Measurements from ENCODE around the gene TAF4.
"Not testable (repeated sequence)": the region's sequence is repeated elsewhere in the genome, so short reads cannot be mapped to it uniquely, and the experiment has no call there.

Gene TAF4

DNA sequence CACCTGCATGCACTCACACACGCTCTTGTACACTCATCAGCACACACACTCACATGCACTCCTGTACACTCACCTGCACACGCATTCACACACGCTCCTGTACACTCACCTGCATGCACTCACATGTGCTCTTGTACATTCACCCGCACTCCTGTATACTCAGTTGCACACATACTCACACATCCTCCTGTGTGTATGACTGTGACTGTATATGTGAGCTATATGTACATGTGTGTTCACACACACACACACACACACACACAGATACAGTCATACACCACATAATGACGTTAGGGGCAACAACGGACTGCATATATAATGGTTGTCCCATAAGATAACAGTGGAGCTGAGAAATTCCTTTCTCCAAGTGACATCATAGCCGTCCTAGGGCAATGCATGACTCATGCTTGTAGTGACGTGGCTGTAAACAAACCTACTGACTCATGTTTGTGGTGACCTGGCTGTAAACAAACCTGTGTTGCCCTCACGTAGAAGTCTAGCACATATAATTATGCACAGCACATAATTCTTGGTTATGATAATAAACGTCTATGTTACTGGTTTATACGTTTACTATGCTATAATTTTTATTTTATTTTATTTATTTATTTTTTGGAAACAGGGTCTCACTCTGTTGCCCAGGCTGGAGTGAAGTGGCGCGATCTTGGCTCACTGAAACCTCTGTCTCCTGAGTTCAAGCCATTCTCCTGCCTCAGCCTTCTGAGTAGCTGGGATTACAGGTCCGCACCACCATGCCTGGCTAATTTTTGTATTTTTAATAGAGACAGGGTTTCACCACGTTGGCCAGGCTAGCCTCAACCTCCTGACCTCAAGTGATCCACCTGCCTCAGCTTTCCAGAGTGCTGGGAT, 22.8 kb upstream of the TAF4 start:
- no peak overlapping the region for H3K9ac ChIP-seq (ENCODE audit: insufficient read length, low read depth)
- no peak for DNase-seq (ENCODE audit: low read depth, low spot score)
- H3K9me3 ChIP-seq (ENCODE audit: insufficient read depth, low read length), result no peaks in the 10 kb centered on the region
- peaks cover 12% of the 10 kb centered on the region for H3K4me1 ChIP-seq (ENCODE audit: insufficient read depth, insufficient read length)
- no peaks in the 10 kb centered on the region for H3K36me3 ChIP-seq (ENCODE audit: insufficient read depth, insufficient read length, low read length)
- peaks cover 7% of the 10 kb centered on the region for H3K27me3 ChIP-seq (ENCODE audit: insufficient read depth, insufficient read length)
- no peak overlapping the region for H3K4me3 ChIP-seq (ENCODE audit: insufficient read length, low read depth)
- no peak for TF ChIP-seq ZNF274 (IDR thresholded peaks at IDR 0.05; ENCODE audit: low read depth, low read length)
- no peak for TF ChIP-seq YY1 (IDR thresholded peaks at IDR 0.05; ENCODE audit: insufficient read depth, insufficient read length)
- TF ChIP-seq SUZ12 (IDR thresholded peaks at IDR 0.05; ENCODE audit: extremely low read depth, insufficient read depth, insufficient read length), result no peak

DNA sequence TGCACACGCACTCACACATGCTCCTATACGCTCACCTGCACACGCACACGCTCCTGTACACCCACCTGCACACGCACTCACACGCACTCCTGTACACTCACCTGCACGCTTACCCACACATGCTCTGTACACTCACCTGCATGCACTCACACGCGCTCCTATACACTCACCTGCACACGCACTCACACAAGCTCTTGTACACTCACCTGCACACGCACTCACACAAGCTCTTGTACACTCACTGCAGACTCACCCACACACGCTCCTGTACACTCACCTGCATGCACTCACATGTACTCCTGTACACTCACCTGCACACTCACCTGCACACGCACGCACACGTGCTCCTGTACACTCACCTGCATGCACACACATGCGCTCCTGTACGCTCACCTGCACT, 22.0 kb upstream of the TAF4 start:
- Histone ChIP-seq H3K27me3 (ENCODE audit: insufficient read depth, insufficient read length) (peaks cover 7% of the 10 kb centered on the region), H3K4me3 (ENCODE audit: insufficient read length, low read depth) (no peak overlapping the region), H3K36me3 (ENCODE audit: insufficient read depth, insufficient read length, low read length) (no peaks in the 10 kb centered on the region), H3K9ac (ENCODE audit: insufficient read length, low read depth) (no peak overlapping the region), H3K4me1 (ENCODE audit: insufficient read depth, insufficient read length) (peaks cover 12% of the 10 kb centered on the region), H3K9me3 (ENCODE audit: insufficient read depth, low read length) (no peaks in the 10 kb centered on the region)
- TF ChIP-seq ZNF274 (IDR thresholded peaks at IDR 0.05; ENCODE audit: low read depth, low read length) (no peak), SUZ12 (IDR thresholded peaks at IDR 0.05; ENCODE audit: extremely low read depth, insufficient read depth, insufficient read length) (no peak), YY1 (IDR thresholded peaks at IDR 0.05; ENCODE audit: insufficient read depth, insufficient read length) (no peak)
- DNase-seq (ENCODE audit: low read depth, low spot score), result no peak

DNA sequence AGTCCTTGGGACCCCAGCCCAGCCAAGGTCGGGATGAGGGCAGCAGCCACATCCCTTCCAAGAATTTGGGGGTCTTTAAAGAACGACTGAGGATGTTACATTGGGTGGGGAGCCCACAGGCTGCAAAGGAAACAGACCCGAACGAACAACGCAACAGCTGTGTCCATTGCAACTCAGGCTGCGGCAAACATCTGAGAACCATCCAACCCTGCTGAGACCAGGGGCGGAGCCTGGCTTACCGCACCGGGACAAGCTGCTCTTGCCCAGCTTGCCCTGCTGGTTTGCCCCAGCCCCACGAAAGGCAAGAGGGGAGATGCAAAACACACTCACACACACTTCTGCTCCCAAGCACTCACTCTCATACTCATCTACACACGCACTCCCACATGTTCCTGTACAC, 21.5 kb upstream of the TAF4 start:
- DNase-seq (ENCODE audit: low read depth, low spot score), result no peak
- no peaks in the 10 kb centered on the region for H3K36me3 ChIP-seq (ENCODE audit: insufficient read depth, insufficient read length, low read length)
- H3K9ac ChIP-seq (ENCODE audit: insufficient read length, low read depth), result no peak overlapping the region
- TF ChIP-seq ZNF274 (IDR thresholded peaks at IDR 0.05; ENCODE audit: low read depth, low read length) (no peak), SUZ12 (IDR thresholded peaks at IDR 0.05; ENCODE audit: extremely low read depth, insufficient read depth, insufficient read length) (no peak), YY1 (IDR thresholded peaks at IDR 0.05; ENCODE audit: insufficient read depth, insufficient read length) (no peak)
- H3K4me1 ChIP-seq (ENCODE audit: insufficient read depth, insufficient read length), result peaks cover 12% of the 10 kb centered on the region
- H3K4me3 ChIP-seq (ENCODE audit: insufficient read length, low read depth), result no peak overlapping the region
- H3K27me3 ChIP-seq (ENCODE audit: insufficient read depth, insufficient read length), result peaks cover 7% of the 10 kb centered on the region
- H3K9me3 ChIP-seq (ENCODE audit: insufficient read depth, low read length), result no peaks in the 10 kb centered on the region

DNA sequence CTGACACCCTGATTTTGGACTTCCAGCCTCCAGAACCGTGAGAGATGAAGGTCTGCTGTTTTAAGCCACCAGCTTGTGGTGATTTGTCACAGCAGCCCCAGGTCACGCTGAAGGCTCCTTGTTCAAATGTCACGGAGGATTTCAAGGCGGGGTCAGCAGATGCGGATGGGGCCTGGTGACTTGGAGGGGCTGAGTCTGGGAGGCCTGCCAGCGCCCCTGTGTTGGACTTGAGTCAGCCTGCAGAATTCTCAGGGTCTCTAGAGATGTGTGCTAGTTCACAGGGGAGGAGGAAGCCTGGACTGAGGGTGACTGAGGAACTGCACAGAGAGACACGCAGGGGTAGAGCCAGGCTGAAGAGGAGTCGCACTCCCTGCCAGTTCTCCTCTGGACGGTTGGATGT, 19.5 kb upstream of the TAF4 start:
- no peak for TF ChIP-seq YY1 (IDR thresholded peaks at IDR 0.05; ENCODE audit: insufficient read depth, insufficient read length)
- TF ChIP-seq ZNF274 (IDR thresholded peaks at IDR 0.05; ENCODE audit: low read depth, low read length), result no peak
- no peak for TF ChIP-seq SUZ12 (IDR thresholded peaks at IDR 0.05; ENCODE audit: extremely low read depth, insufficient read depth, insufficient read length)
- H3K9ac ChIP-seq (ENCODE audit: insufficient read length, low read depth), result no peak overlapping the region
- no peak for DNase-seq (ENCODE audit: low read depth, low spot score)

DNA sequence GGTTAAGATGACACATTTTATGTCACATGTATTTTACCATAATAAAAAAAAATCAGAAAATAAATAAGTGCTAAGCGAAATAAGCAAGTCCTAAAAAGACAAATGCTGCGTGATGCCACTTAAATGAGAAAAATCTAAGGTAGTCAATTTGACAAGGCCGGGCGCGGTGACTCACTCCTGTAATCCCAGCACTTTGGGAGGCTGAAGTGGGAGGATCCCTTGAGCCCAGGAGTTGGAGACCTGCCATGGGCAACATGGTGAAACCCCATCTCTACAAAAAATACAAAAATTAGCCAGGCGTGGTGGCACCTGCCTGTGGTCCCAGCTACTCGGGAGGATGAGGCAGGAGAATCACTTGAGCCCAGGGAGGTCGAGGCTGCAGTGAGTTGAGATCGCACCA, 18.5 kb upstream of the TAF4 start:
- H3K4me3 ChIP-seq (ENCODE audit: insufficient read length, low read depth); H3K9me3 ChIP-seq (ENCODE audit: insufficient read depth, low read length); DNase-seq (ENCODE audit: low read depth, low spot score); H3K9ac ChIP-seq (ENCODE audit: insufficient read length, low read depth); H3K27me3 ChIP-seq (ENCODE audit: insufficient read depth, insufficient read length); H3K36me3 ChIP-seq (ENCODE audit: insufficient read depth, insufficient read length, low read length): not testable (repeated sequence)
- peaks cover 12% of the 10 kb centered on the region for H3K4me1 ChIP-seq (ENCODE audit: insufficient read depth, insufficient read length)

More for the DNA sequence above, 19.5 kb upstream of the TAF4 start:
- Histone ChIP-seq H3K4me3 (ENCODE audit: insufficient read length, low read depth) (no peak overlapping the region), H3K36me3 (ENCODE audit: insufficient read depth, insufficient read length, low read length) (no peaks in the 10 kb centered on the region), H3K27me3 (ENCODE audit: insufficient read depth, insufficient read length) (peaks cover 7% of the 10 kb centered on the region), H3K9me3 (ENCODE audit: insufficient read depth, low read length) (0 out of 2 replicates have a peak, but pooled peaks cover 4% of the 10 kb centered on the region), H3K4me1 (ENCODE audit: insufficient read depth, insufficient read length) (peaks cover 12% of the 10 kb centered on the region)

DNA sequence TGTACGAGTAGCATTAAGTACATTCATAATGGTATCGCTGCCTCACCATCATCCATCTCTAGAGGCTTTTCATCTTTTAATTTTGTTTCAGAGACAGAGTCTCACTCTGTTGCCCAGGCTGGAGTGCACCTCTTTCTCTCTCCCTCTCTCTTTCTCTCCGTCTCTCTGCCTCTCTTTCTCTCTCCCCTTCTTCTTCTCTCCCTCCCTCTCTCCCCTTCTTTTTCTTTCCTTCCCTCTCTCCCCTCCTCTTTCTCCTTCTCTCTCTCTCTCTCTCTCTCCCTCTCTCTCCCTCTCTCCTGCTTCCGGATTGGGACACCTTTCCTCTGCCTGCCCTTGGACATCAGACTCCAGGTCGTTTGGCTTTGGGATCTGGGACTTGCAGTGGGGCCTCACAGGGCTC, 17.6 kb upstream of the TAF4 start:
- TF ChIP-seq YY1 (IDR thresholded peaks at IDR 0.05; ENCODE audit: insufficient read depth, insufficient read length) (no peak), SUZ12 (IDR thresholded peaks at IDR 0.05; ENCODE audit: extremely low read depth, insufficient read depth, insufficient read length) (no peak), ZNF274 (IDR thresholded peaks at IDR 0.05; ENCODE audit: low read depth, low read length) (no peak)
- Histone ChIP-seq H3K4me3 (ENCODE audit: insufficient read length, low read depth) (no peak overlapping the region), H3K27me3 (ENCODE audit: insufficient read depth, insufficient read length) (peaks cover 7% of the 10 kb centered on the region), H3K9ac (ENCODE audit: insufficient read length, low read depth) (no peak overlapping the region), H3K36me3 (ENCODE audit: insufficient read depth, insufficient read length, low read length) (no peaks in the 10 kb centered on the region), H3K4me1 (ENCODE audit: insufficient read depth, insufficient read length) (peaks cover 10% of the 10 kb centered on the region), H3K9me3 (ENCODE audit: insufficient read depth, low read length) (peaks cover 14% of the 10 kb centered on the region; the same call in 1 of the 2 replicates)
- DNase-seq (ENCODE audit: low read depth, low spot score), result no peak

DNA sequence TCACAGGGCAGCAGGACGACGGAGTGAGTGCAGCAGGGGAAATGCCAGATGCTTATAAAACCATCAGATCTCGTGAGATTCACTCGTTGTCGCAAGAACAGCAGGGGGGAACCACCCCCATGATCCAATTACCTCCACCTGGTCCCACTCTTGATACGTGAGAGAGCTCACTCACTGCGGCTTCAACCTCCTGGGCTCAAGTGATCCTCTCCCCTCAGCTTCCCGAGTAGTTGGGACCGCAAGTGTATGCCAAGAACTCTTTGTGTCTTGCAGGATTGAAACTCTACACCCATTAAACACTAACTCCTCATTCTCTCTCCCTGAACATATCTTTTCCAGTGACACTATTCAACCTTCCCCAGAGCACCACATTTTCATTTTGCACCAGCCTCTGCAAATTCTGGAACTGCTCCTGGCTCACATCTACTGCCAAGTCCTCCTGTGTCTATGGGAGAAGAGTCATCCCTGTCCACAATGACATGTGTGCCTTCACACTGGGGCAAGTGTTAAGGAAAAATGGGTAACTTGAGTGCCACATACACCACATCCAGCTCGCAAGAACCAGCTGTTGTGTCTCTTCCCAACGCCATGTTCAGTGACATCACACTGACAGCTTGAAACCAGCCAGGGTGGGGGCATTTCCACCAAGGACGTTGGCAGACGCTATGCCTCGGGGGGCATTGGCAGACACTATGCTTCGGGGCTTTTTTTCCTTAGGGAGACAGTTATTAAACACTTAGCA, 14.7 kb upstream of the TAF4 start:
- Histone ChIP-seq H3K36me3 (ENCODE audit: insufficient read depth, insufficient read length, low read length) (no peaks in the 10 kb centered on the region), H3K27me3 (ENCODE audit: insufficient read depth, insufficient read length) (no peaks in the 10 kb centered on the region), H3K9me3 (ENCODE audit: insufficient read depth, low read length) (peaks cover 21% of the 10 kb centered on the region), H3K4me1 (ENCODE audit: insufficient read depth, insufficient read length) (no peaks in the 10 kb centered on the region), H3K9ac (ENCODE audit: insufficient read length, low read depth) (no peak overlapping the region), H3K4me3 (ENCODE audit: insufficient read length, low read depth) (no peak overlapping the region)
- no peak for TF ChIP-seq ZNF274 (IDR thresholded peaks at IDR 0.05; ENCODE audit: low read depth, low read length)
- no peak for TF ChIP-seq SUZ12 (IDR thresholded peaks at IDR 0.05; ENCODE audit: extremely low read depth, insufficient read depth, insufficient read length)
- no peak for TF ChIP-seq YY1 (IDR thresholded peaks at IDR 0.05; ENCODE audit: insufficient read depth, insufficient read length)
- DNase-seq (ENCODE audit: low read depth, low spot score), result no peak

Measured in NT2/D1 (cell line).